ENCODE measurements around the gene SAMD4B.

The SAMD4B gene

GRCh38 chr19:39410017-39410830 lies 68.0 kb downstream of the SAMD4B start:
- DNase-seq, result peak; percentile 62

GRCh38 chr19:39410831-39411080 lies 68.5 kb downstream of the SAMD4B start:
- no peak for DNase-seq

GRCh38 chr19:39411081-39411831 lies 69.0 kb downstream of the SAMD4B start:
- DNase-seq, result peak; percentile 34

- DNase-seq, result peak; percentile 79
These were observed 69.5 kb downstream of the SAMD4B start for GRCh38 chr19:39411832-39412099.

- peak; percentile 94 for DNase-seq
These were observed 70.1 kb downstream of the SAMD4B start, which contains the start of gene PLEKHG2 for GRCh38 chr19:39412100-39412866. Gene PLEKHG2 (plus strand): TSS chr19:39412669. CDS start chr19:39414087, 1,418 bp downstream.

GRCh38 chr19:39412867-39413271 lies 70.6 kb downstream of the SAMD4B start:
- DNase-seq, result no peak

- no peak for DNase-seq
These were observed 71.2 kb downstream of the SAMD4B start for GRCh38 chr19:39413272-39413910.

- no peak for DNase-seq
These were observed 71.8 kb downstream of the SAMD4B start for GRCh38 chr19:39413911-39414608.

- DNase-seq, result no peak
These were observed 73.2 kb downstream of the SAMD4B start for GRCh38 chr19:39415111-39416046.

- no peak for DNase-seq
These were observed 74.2 kb downstream of the SAMD4B start for GRCh38 chr19:39416152-39417120.

- no peak for DNase-seq
These were observed 75.4 kb downstream of the SAMD4B start for GRCh38 chr19:39417463-39418181.

- DNase-seq, result no peak
These were observed 76.8 kb downstream of the SAMD4B start for GRCh38 chr19:39419003-39419402.

GRCh38 chr19:39420769-39421168 lies 78.5 kb downstream of the SAMD4B start:
- DNase-seq, result no peak

GRCh38 chr19:39422020-39422419 lies 79.8 kb downstream of the SAMD4B start:
- DNase-seq, result no peak

GRCh38 chr19:39423258-39424086 lies 81.3 kb downstream of the SAMD4B start:
- no peak for DNase-seq

GRCh38 chr19:39424934-39425333 lies 82.7 kb downstream of the SAMD4B start:
- DNase-seq, result no peak

- no peak for DNase-seq
These were observed 83.5 kb downstream of the SAMD4B start for GRCh38 chr19:39425744-39426143.

GRCh38 chr19:39426170-39426569 lies 83.9 kb downstream of the SAMD4B start:
- DNase-seq, result no peak

GRCh38 chr19:39427707-39428106 lies 85.5 kb downstream of the SAMD4B start:
- no peak for DNase-seq
